Keratinocyte (primary cell): ENCODE results near the gene RTKN. TPM values are rescaled to one million over a fixed set of nuclear protein-coding genes. Genes with fewer than 3 reads are reported as not detected.
"Not testable (repeated sequence)": the region's sequence is repeated elsewhere in the genome, so short reads cannot be mapped to it uniquely, and the experiment has no call there.

Source experiments
- DNase-seq: peaks from one replicate; pipeline ENCODE4 v3.0.0-alpha.2; 2011; ENCODE audit warnings: low read depth, missing footprints, low spot score
- FAIRE-seq: peaks from 2 replicates; lab custom pipeline; 2011; peaks lifted over from hg19 to GRCh38; lab: Jason Lieb, UNC
- H2AFZ ChIP-seq: 2 replicates; pipeline ENCODE4 v1.6.0; 2012; ENCODE audit warnings: low read length, control low read depth, inconsistent platforms; ENCODE audit not compliant: control insufficient read depth
- H3K27ac ChIP-seq: 2 replicates; pipeline ENCODE4 v1.5.1; 2011; ENCODE audit warnings: low read length; ENCODE audit not compliant: control insufficient read depth, insufficient read depth
- H3K27me3 ChIP-seq: 3 replicates; pipeline ENCODE4 v1.6.0; 2011; ENCODE audit warnings: low read length; ENCODE audit not compliant: control insufficient read depth, insufficient read depth; ENCODE audit errors: extremely low read depth
- H3K36me3 ChIP-seq, 2 experiments: 2 replicates in 1 of 2; 3 replicates in 1 of 2; pipeline ENCODE4 v1.5.1; 2011; ENCODE audit warnings: low read length in 2 of 2, mild to moderate bottlenecking in 1 of 2; ENCODE audit not compliant: control insufficient read depth in 2 of 2, insufficient read depth in 2 of 2; ENCODE audit errors: extremely low read depth in 1 of 2
- H3K4me1 ChIP-seq: 3 replicates; pipeline ENCODE4 v1.5.1; 2011; ENCODE audit warnings: low read length; ENCODE audit not compliant: control insufficient read depth, insufficient read depth; ENCODE audit errors: extremely low read depth
- H3K4me2 ChIP-seq: 3 replicates; pipeline ENCODE4 v1.6.0; 2011; ENCODE audit warnings: low read depth, low read length; ENCODE audit not compliant: control insufficient read depth, insufficient read depth; ENCODE audit errors: extremely low read depth
- H3K4me3 ChIP-seq, 3 experiments: fragments of 200-600 bp in 1 of 3; sonication (generic) in 1 of 3; 2 replicates in 2 of 3; 3 replicates in 1 of 3; pipeline ENCODE4 v1.5.1; 2011 to 2016; ENCODE audit warnings: low read length in 3 of 3, mild to moderate bottlenecking in 3 of 3, control low read depth in 2 of 3, inconsistent platforms in 1 of 3, low read depth in 1 of 3, mixed read lengths in 1 of 3, mixed run types in 1 of 3, moderate library complexity in 1 of 3; ENCODE audit not compliant: control insufficient read depth in 2 of 3, insufficient read depth in 2 of 3; ENCODE audit errors: extremely low read depth in 1 of 3
- H3K79me2 ChIP-seq: 2 replicates; pipeline ENCODE4 v1.6.0; 2012; ENCODE audit warnings: low read length; ENCODE audit not compliant: control insufficient read depth, insufficient read depth
- H3K9ac ChIP-seq: 3 replicates; pipeline ENCODE4 v1.6.0; 2011; ENCODE audit warnings: low read length; ENCODE audit not compliant: control insufficient read depth, insufficient read depth; ENCODE audit errors: extremely low read depth
- H3K9me1 ChIP-seq: 3 replicates; pipeline ENCODE4 v1.6.0; 2011; ENCODE audit warnings: low read length; ENCODE audit not compliant: control insufficient read depth, insufficient read depth; ENCODE audit errors: extremely low read depth
- H3K9me3 ChIP-seq: 2 replicates; pipeline ENCODE4 v1.5.1; 2012; ENCODE audit warnings: low read depth, low read length; ENCODE audit not compliant: control insufficient read depth
- H4K20me1 ChIP-seq: 3 replicates; pipeline ENCODE4 v1.6.0; 2011; ENCODE audit warnings: low read length; ENCODE audit not compliant: control insufficient read depth, insufficient read depth; ENCODE audit errors: extremely low read depth
- CTCF ChIP-seq, 3 experiments: IDR thresholded peaks in 1 of 3; conservative IDR thresholded peaks in 1 of 3; optimal IDR thresholded peaks in 1 of 3; 2 replicates in 2 of 3; 3 replicates in 1 of 3; pipeline versions ENCODE3 to v1.5.1; 2011; ENCODE audit warnings: low read length in 3 of 3, mild to moderate bottlenecking in 3 of 3, moderate library complexity in 2 of 3, control low read depth in 1 of 3, inconsistent platforms in 1 of 3; ENCODE audit not compliant: insufficient read depth in 2 of 3; ENCODE audit errors: extremely low read depth in 1 of 3
- EZH2 ChIP-seq: IDR thresholded peaks from one replicate; pipeline ENCODE4 v1.6.1; 2012; ENCODE audit warnings: inconsistent platforms, mild to moderate bottlenecking, low read length, moderate library complexity
- dilution Hi-C: fragments of 300-500 bp; cut with MboI; formaldehyde crosslinking; loops from one replicate; pipeline ENCODE4 v1.7.0; 2020; ENCODE audit warnings: low sequenced_read_pairs; ENCODE audit not compliant: extremely low pct_ligation_motif_present
- polyA plus RNA-seq, 5 experiments: library from polyadenylated mRNA; depleted of rRNA in 3 of 5; stranded (reverse) in 3 of 5; stranded (forward) in 1 of 5; unstranded in 1 of 5; fragments of >200 nt; gene quantifications; 1 replicate in 1 of 5; 2 replicates in 3 of 5; 3 replicates in 1 of 5; pipeline versions ENCODE4 v1.2.1 to v1.2.3, GENCODE V29; 2011 to 2012; ENCODE audit warnings: missing spikeins in 2 of 5, low read depth in 1 of 5, low replicate concordance in 1 of 5

Gene RTKN
- polyA plus RNA-seq, 1 donor (not counting 4 experiments of a cell fraction or from before 2014, with no cell fraction given) = 110 TPM

- peak within 1 kb of the TSS; percentile 93 for H3K9ac ChIP-seq
- no peak for FAIRE-seq
- peak within 1 kb of the TSS; percentile 67 to 99 (median 75) for H3K4me3 ChIP-seq
- no peaks in the 10 kb centered on the region for H3K9me3 ChIP-seq
- peak within 1 kb of the TSS; percentile 97 for H3K4me2 ChIP-seq
- H4K20me1 ChIP-seq = no peaks in the 10 kb centered on the region
- dilution Hi-C loops = no loop called here
- H3K27ac ChIP-seq = peak within 1 kb of the TSS; percentile 89
- TF ChIP-seq EZH2 (no peak), CTCF (optimal IDR thresholded peaks at IDR 0.05 in 1 of 3, IDR thresholded peaks at IDR 0.05 in 1 of 3, conservative IDR thresholded peaks at IDR 0.05 in 1 of 3; ENCODE audit: extremely low read depth in 1 of 3, insufficient read depth in 2 of 3, low read length in 3 of 3) (no peak)
- H3K36me3 ChIP-seq = peaks cover 11 to 12% of the 10 kb centered on the region in 2 experiments
- no peaks in the 10 kb centered on the region for H3K27me3 ChIP-seq
- peak within 1 kb of the TSS; percentile 95 for H2AFZ ChIP-seq
- DNase-seq = no peak
- no peaks in the 10 kb centered on the region for H3K9me1 ChIP-seq
- no peaks in the 10 kb centered on the region for H3K79me2 ChIP-seq
- peaks cover 9% of the 10 kb centered on the region for H3K4me1 ChIP-seq
Measured at GRCh38 chr2:74472086-74472944, 30.6 kb upstream of the RTKN start, which contains the start of gene MRPL53. MRPL53 (minus strand) TSS chr2:74472680; CDS start chr2:74472660, 20 bp downstream.

- dilution Hi-C loops = no loop called here
- DNase-seq = no peak
- Histone ChIP-seq H3K27ac (peak overlapping the region; percentile 89), H3K9ac (peak overlapping the region; percentile 93), H3K9me1 (no peaks in the 10 kb centered on the region), H3K27me3 (no peaks in the 10 kb centered on the region), H3K4me3 (peak overlapping the region; percentile 67 to 99 (median 75)), H2AFZ (peak overlapping the region; percentile 95), H4K20me1 (no peaks in the 10 kb centered on the region), H3K4me1 (peaks cover 9% of the 10 kb centered on the region), H3K79me2 (no peaks in the 10 kb centered on the region), H3K4me2 (peak overlapping the region; percentile 97), H3K9me3 (no peaks in the 10 kb centered on the region), H3K36me3 (peaks cover 11 to 12% of the 10 kb centered on the region in 2 experiments)
- TF ChIP-seq EZH2 (no peak), CTCF (optimal IDR thresholded peaks at IDR 0.05 in 1 of 3, IDR thresholded peaks at IDR 0.05 in 1 of 3, conservative IDR thresholded peaks at IDR 0.05 in 1 of 3; ENCODE audit: extremely low read depth in 1 of 3, insufficient read depth in 2 of 3, low read length in 3 of 3) (no peak)
- FAIRE-seq = no peak
Measured at GRCh38 chr2:74471332-74472065, 29.8 kb upstream of the RTKN start.

- H3K4me3 ChIP-seq, H3K9me3 ChIP-seq, DNase-seq, H3K4me2 ChIP-seq, H2AFZ ChIP-seq, H3K27me3 ChIP-seq, H3K79me2 ChIP-seq, H3K4me1 ChIP-seq, H4K20me1 ChIP-seq, H3K9ac ChIP-seq, H3K9me1 ChIP-seq, FAIRE-seq, H3K27ac ChIP-seq, dilution Hi-C loops: not testable (repeated sequence)
- peaks cover 11 to 12% of the 10 kb centered on the region in 2 experiments for H3K36me3 ChIP-seq
Measured at GRCh38 chr2:74470742-74471141, 29.0 kb upstream of the RTKN start.
